Astrocyte of the hippocampus (primary cell): ENCODE data around the gene SHKBP1.

Source experiments
- DNase-seq: peaks from one replicate; pipeline ENCODE4 v3.0.0; 2011; ENCODE audit warnings: low read depth, low spot score

SHKBP1 gene

GRCh38 chr19:40601134-40601974 is 24.7 kb downstream of the SHKBP1 start, which contains the start of gene LTBP4:
TSS of gene LTBP4 (plus strand) at chr19:40601369. CDS start at chr19:40601388, 19 bp downstream.
- peak; percentile 59 for DNase-seq

DNA sequence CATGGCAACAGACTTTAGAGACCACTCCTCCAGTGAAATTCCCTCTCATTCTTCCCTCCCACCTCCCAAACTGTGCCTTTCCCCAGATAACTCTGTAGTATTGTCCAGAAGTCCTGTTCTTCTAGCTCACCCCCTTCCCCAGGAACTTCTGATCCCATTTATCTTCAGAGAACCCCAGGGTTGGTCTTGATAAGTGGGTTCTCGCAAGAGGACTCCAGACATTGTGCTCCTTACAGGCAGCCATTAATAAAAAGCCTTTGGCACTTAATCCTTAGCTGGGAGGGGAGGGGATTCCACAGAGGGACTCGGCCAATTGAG is 26.4 kb downstream of the SHKBP1 start:
- DNase-seq, result no peak

GRCh38 chr19:40603389-40604170 is 26.9 kb downstream of the SHKBP1 start:
- DNase-seq, result peak; percentile 95

- no peak for DNase-seq
Measured at GRCh38 chr19:40604171-40604646, 27.5 kb downstream of the SHKBP1 start.

- DNase-seq, result no peak
Measured at GRCh38 chr19:40604647-40605215, 28.1 kb downstream of the SHKBP1 start.

GRCh38 chr19:40605216-40605971 is 28.7 kb downstream of the SHKBP1 start:
- peak; percentile 79 for DNase-seq

- no peak for DNase-seq
Measured at GRCh38 chr19:40607311-40608239, 30.9 kb downstream of the SHKBP1 start.

GRCh38 chr19:40608240-40608621 is 31.6 kb downstream of the SHKBP1 start:
- DNase-seq, result no peak

DNA sequence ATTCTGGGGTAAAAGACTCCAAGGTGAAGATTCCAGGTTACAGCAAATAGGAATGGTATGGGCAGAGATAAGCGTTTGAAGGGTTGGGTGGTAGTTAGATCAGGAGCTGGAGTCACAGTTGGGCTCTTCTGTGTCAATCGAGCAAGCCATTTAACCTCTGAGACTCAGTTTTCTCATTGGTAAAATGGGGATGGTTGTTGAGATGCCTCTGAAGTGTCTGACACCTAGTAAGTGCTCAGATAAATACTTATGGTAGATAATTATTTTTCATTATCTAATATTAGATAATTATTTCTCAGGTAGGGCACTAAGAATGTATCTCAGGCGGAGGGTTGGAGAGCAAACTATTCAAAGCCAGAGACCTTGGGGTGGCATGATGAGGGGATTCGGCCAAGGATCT is 32.3 kb downstream of the SHKBP1 start:
- DNase-seq, result no peak

DNA sequence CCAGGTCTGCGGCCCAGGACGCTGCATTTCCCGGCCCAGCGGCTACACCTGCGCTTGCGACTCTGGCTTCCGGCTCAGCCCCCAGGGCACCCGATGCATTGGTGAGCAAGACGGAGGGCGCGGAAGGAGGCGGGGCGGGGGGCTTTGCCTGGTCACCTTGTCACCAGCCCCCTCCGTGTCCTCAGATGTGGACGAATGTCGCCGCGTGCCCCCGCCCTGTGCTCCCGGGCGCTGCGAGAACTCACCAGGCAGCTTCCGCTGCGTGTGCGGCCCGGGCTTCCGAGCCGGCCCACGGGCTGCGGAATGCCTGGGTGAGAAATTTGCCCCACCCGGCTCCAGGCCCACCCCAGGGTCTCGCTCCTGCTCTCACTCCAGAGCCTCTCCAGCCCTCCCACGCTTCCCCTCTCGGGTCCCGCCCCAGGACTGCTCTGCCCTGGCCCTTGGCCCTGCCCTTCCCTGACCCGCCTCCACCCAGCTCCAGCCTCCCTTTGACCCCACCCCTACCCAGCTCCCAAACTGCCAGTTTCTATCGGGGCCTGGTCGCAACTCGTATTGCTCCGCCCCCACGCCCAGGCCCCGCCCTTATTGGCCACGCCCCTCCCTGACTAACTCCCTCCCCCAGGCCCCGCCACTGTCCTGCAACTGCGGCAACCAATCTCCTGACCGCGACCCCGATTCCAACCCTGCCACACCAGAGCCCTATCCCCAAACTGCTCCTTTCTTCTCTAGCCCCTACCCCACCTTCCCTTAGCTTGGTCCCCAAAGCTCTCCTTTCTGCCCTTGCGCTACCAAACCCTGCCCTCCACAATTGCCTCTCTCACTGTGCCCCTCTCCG is 33.1 kb downstream of the SHKBP1 start:
- DNase-seq, result peak; percentile 86

GRCh38 chr19:40610396-40611064 is 33.9 kb downstream of the SHKBP1 start:
- DNase-seq, result peak; percentile 42

DNA sequence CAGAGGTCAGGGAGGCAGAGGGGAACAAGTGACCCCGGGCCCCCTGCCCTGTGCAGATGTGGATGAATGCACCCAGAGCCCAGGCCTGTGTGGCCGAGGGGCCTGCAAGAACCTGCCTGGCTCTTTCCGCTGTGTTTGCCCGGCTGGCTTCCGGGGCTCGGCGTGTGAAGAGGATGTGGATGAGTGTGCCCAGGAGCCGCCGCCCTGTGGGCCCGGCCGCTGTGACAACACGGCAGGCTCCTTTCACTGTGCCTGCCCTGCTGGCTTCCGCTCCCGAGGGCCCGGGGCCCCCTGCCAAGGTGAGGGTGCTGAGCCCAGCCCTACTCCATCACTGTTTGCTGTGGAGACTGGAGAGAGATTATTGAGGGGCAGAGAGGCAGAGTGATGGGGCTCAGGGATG is 34.4 kb downstream of the SHKBP1 start:
- DNase-seq, result no peak

DNA sequence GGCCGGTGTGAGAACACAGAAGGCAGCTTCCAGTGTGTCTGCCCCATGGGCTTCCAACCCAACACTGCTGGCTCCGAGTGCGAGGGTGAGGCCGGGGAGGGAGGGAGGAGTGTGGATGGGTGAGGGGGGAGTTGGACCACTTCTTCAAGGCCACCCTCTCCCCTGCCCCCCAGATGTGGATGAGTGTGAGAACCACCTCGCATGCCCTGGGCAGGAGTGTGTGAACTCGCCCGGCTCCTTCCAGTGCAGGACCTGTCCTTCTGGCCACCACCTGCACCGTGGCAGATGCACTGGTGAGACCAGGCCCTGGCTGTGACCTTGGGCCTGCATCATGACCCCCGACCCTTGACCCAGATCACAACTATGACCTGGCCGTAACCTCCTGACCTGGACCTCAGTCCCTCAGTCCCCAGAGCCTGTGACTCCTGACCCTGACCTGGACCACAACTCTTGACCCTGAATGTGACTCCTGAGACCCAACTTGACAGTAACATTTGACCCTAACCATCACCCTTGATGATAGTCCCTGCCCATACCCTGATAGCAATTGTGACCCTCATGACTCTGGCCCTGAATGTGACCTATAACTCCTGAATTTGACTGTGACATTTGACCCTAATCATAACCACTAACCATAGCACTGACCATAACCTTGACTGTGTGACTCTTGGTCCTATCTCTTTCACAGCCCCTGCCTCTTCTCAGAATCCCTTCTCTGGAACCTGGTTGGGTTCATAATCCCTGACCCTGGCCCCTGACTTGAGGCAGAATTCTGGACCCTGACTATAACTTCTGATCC is 35.4 kb downstream of the SHKBP1 start:
- DNase-seq, result no peak

DNA sequence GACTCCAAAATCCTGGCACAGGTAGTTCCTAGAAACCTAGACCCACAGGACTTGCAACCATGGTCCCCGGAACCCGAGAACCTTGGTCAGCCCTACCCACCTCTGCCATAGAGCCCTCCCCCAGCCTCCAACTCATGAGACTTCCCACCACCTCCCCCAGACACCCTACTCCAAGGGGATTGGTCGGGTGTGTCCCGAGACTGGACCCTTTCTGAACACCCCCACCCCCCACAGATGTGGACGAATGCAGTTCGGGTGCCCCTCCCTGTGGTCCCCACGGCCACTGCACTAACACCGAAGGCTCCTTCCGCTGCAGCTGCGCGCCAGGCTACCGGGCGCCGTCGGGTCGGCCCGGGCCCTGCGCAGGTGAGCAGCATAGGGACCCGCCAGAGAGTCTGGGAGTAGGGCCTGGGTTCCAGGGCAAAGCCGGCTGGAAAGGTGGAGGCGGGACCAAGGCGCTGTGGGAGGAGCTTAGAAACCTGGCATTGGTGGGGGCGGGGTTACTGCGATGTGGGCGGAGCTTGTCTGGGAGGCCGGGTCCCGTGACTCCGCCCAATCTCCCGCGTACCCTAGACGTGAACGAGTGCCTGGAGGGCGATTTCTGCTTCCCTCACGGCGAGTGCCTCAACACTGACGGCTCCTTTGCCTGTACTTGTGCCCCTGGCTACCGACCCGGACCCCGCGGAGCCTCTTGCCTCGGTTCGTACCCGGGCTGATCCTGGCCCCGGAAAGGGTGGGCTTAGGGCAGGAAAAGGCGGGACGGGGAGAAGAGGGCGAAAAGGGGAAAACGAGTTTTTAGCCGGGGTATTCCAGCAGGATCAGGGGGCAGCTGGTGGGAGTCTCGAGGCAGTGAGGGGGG is 36.4 kb downstream of the SHKBP1 start:
- peak; percentile 46 for DNase-seq

DNA sequence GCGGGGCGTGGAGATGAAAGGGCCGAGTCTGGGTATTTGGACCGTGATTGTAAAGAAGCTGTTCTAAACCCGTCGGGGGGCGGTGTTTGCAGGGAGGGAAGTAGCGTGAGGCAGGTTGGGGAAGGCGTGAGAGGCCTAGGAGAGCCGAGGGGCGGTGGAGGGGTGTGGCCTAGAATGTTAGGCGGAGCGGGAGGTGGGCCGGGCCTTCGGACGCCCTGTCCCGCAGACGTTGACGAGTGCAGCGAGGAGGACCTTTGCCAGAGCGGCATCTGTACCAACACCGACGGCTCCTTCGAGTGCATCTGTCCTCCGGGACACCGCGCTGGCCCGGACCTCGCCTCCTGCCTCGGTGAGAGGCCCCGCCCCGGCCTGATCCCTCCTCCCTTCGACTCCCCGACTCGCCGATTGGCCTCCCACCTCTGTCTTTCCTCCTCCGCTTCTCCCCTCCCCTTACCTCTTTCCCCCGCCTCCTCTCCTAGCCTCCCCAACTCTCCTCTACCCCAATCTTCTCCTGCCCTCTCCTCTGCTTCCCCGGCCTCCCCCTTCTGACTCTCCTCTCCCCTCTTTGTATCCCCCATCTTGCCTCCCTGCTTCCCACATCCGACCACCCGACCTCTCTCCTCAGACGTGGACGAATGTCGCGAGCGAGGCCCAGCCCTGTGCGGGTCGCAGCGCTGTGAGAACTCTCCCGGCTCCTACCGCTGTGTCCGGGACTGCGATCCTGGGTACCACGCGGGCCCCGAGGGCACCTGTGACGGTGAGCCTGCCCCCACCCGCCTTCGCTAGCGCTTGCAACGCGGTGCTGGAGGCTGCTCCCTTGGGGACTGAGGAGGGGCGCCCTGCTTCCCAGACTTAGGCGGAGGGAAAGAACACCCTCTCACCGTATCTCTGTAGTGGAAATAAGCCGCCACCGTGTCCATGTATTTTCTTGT is 37.3 kb downstream of the SHKBP1 start:
- peak; percentile 74 for DNase-seq
